Measurements from ENCODE around the gene TMEM53. TPM values are rescaled to one million over a fixed set of nuclear protein-coding genes. Genes with fewer than 3 reads are reported as not detected.
A peak's percentile ranks its signal among the peaks of the same experiment; 100 is the strongest.
"Not testable (repeated sequence)": the region's sequence is repeated elsewhere in the genome, so short reads cannot be mapped to it uniquely, and the experiment has no call there.

The TMEM53 gene
- total RNA-seq, 1 donor: 9.2 TPM

DNA sequence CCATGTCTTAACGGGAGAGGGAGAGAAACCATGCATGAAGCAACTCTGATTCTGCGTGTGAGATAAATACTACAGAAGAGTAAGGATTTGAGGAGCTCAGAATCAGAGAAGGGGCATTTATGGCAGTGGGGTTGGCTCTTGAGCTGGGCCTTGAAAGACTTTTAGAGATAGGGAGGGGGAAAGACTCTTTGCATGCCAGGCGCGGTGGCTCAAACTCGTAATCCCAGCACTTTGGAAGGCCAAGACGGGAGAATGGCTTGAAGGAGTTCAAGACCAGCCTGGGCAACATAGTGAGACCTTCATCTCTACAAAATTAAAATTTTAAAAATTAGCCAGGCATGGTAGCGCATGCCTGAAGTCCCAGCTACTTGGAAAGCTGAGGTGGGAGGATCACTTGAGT lies 905 bp upstream of the TMEM53 start:
- no peak for DNase-seq (ENCODE audit: low read depth)
- H3K4me3 ChIP-seq (ENCODE audit: low read depth, low read length): peak overlapping the region; percentile 80
- TF ChIP-seq, protein P1, sequence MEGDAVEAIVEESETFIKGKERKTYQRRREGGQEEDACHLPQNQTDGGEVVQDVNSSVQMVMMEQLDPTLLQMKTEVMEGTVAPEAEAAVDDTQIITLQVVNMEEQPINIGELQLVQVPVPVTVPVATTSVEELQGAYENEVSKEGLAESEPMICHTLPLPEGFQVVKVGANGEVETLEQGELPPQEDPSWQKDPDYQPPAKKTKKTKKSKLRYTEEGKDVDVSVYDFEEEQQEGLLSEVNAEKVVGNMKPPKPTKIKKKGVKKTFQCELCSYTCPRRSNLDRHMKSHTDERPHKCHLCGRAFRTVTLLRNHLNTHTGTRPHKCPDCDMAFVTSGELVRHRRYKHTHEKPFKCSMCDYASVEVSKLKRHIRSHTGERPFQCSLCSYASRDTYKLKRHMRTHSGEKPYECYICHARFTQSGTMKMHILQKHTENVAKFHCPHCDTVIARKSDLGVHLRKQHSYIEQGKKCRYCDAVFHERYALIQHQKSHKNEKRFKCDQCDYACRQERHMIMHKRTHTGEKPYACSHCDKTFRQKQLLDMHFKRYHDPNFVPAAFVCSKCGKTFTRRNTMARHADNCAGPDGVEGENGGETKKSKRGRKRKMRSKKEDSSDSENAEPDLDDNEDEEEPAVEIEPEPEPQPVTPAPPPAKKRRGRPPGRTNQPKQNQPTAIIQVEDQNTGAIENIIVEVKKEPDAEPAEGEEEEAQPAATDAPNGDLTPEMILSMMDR (IDR thresholded peaks at IDR 0.05; ENCODE audit: insufficient read depth, low read length): no peak

DNA sequence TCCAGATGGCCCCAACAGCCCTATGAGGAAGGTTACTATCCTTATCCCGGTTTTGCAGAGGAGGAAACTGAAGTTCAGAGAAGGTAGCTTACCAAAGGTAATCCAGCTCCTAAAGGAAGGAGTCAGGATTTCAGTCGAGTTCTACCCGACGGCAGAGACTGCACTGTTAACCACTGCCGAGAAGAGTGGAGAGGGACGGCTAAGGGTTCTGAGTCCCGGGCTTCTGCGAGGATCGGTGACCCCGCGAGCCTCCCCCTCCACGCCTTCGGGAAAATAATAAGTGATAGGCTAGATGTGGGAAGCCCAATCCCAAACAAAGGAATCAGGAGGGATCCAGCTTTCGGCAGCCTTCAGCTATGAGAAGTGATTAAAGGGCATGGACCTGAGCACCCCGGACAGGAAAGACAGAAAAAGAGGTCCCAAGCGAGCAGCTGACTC lies 587 bp downstream of the TMEM53 start:
- H3K4me3 ChIP-seq (ENCODE audit: low read depth, low read length): peak overlapping the region; percentile 88
- TF ChIP-seq, protein P1 (IDR thresholded peaks at IDR 0.05; ENCODE audit: insufficient read depth, low read length): no peak
- no peak for DNase-seq (ENCODE audit: low read depth)

DNA sequence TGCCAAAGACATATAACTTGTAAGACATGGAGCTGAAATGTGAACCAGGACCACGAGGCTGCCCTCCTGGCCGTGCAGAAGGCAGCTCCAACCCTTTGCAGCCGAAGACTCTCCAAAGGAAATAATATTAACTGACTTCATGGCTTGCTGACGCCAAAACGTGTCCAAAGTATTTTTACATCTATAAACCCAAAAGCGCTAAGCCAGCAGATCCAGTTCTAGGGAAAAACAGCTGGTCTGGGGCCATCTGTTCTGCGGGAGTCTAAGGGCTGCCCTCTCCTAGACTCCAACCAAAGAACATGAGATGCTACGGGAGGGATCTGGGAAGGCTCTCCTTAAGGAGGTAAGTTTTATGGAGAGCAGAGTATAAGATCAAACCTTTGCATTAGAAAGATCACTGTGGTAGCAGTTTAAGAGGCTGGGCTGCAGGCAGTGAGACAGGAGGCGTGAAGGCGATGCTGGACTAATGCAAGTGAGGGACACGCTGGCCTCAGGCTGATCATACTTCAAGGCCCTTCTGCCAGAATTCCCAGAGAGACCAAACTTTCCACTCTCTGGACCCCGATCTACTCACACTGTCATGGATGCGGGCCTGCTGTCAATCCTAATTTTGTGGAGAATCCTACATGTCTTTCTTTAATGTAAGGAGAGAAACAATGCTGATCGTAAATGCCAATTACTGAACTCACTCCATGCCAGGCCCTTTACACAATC lies 1.2 kb downstream of the TMEM53 start:
- H3K4me3 ChIP-seq (ENCODE audit: low read depth, low read length): peak overlapping the region; percentile 88
- TF ChIP-seq, protein P1 (IDR thresholded peaks at IDR 0.05; ENCODE audit: insufficient read depth, low read length): no peak
- DNase-seq (ENCODE audit: low read depth): no peak

DNA sequence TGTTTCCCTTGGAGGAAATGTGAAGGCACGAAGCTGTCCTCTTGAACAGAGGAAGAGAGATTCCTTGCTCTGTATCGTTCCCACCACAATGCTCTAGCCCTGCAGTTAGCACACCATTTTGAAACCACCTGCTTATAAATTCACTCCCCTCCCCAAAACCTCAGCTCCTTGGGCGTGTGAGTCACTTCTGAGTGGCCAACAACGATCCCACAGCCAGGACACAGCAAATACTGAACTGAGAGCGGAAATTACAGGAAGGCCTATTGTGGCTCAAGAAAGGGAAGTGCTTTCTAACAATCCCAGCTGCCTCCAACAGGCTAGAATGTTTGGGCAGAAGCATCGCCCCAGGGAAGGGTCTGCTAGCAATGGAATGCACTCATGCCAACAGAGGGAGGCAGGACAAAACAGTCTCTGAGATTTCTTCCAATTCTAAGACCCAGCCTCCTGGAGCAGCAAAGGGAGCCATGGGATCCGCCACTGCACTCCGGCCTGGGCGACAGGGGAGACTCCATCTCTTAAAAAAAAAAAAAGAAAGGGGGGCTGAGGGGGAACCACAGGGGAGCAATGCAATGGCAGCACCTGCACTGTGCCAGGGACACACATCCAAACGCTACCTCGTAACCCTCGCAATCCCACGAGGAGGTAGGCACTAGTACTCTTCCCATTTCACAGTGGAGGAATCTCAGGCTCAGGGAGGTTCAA lies 1.9 kb downstream of the TMEM53 start:
- DNase-seq (ENCODE audit: low read depth): peak; percentile 37
- H3K4me3 ChIP-seq (ENCODE audit: low read depth, low read length): no peak overlapping the region
- TF ChIP-seq, protein P1 (IDR thresholded peaks at IDR 0.05; ENCODE audit: insufficient read depth, low read length): no peak

DNA sequence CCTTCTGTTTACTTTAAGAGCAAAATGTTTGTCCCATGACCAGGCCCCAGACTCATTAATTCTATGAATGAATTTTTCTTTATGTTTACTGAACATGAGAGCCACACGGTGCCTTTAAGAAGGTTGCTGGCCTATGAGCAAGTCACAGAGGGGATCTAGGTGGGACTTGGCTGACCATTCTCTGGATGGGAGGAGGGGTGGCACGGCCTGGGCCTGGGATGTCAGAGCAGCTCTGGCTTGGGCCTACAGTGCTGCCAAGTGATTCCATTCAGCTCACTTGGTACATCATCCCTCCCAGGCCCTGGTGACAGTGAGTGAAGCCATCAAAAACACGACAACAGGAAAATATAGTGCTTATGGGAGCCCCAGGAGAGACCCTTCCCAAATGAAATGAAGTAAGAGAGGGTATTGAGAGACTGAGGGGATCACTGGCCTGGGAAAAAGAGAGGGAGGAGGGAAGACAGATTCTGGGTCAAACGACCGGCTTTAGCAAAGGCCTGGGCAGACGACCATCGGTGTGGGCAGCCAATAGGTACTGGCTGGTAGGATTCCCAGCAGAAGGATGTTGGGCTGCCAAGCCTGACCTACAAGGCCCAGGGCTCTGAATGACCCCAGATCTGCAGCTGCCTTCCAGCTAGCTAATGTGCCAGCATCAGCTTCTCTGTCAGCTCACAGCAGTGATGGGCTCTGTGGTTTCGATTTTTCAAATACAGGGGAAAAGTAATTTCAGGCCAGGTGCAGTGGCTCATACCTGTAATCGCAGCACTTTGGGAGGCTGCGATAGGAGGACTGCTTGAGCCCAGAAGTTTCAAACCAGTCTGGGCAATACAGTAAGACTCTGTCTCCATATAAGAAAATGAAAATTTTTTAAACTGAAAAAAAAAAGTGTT lies 3.3 kb downstream of the TMEM53 start:
- TF ChIP-seq, protein P1 (IDR thresholded peaks at IDR 0.05; ENCODE audit: insufficient read depth, low read length): no peak
- no peak for DNase-seq (ENCODE audit: low read depth)
- H3K4me3 ChIP-seq (ENCODE audit: low read depth, low read length): no peak overlapping the region

DNA sequence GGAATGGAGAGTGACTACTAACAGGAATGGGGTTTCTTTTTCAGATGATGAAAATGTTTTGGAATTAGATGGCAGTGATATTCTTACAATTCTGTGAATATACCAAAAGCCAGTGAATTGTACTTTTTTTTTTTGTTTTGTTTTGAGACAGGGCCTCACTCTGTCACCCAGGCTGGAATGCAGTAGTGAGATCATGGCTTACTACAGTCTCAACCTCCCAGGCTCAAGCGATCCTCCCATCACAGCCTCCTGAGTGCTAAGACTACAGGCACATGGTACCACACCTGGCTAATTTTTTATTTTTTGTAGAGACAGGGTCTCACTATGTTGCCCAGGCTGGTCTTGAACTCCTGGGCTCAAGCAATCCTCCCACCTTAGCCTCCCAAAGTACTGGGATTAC lies 7.6 kb downstream of the TMEM53 start:
- not testable (repeated sequence) for DNase-seq (ENCODE audit: low read depth); H3K4me3 ChIP-seq (ENCODE audit: low read depth, low read length)
